HG02973 (cell line): ENCODE measurements around the gene S1PR5.
"Not testable (repeated sequence)": the region's sequence is repeated elsewhere in the genome, so short reads cannot be mapped to it uniquely, and the experiment has no call there.

Experiments
- ATAC-seq: cut with Tn5 transposase; IDR thresholded peaks from one replicate; pipeline ENCODE4 v1.9.1; 2021; ENCODE audit warnings: moderate library complexity; ENCODE audit not compliant: unreplicated experiment

Gene S1PR5

GRCh38 chr19:10517361-10517759, at the start of gene S1PR5:
Gene S1PR5, minus strand, starts transcription at chr19:10517447. Its CDS starts 2,436 bp downstream, at chr19:10515011.
- no peak for ATAC-seq

- ATAC-seq, result no peak
Measured at GRCh38 chr19:10566658-10567410, 49.6 kb upstream of the S1PR5 start.

GRCh38 chr19:10566408-10566657, 49.1 kb upstream of the S1PR5 start:
- ATAC-seq, result no peak

- ATAC-seq, result peak; percentile 36
Measured at GRCh38 chr19:10565567-10566407, 48.5 kb upstream of the S1PR5 start, which contains the start of gene KRI1. Gene KRI1, minus strand, starts transcription at chr19:10566010. Its CDS starts 11 bp downstream, at chr19:10565999.

GRCh38 chr19:10565028-10565566, 47.9 kb upstream of the S1PR5 start:
- ATAC-seq, result no peak

- no peak for ATAC-seq
Measured at GRCh38 chr19:10562609-10563008, 45.4 kb upstream of the S1PR5 start.

GRCh38 chr19:10560154-10560553, 42.9 kb upstream of the S1PR5 start:
- ATAC-seq, result no peak

GRCh38 chr19:10557603-10558197, 40.5 kb upstream of the S1PR5 start:
- no peak for ATAC-seq

- no peak for ATAC-seq
Measured at GRCh38 chr19:10555610-10555973, 38.3 kb upstream of the S1PR5 start.

- ATAC-seq, result no peak
Measured at GRCh38 chr19:10554760-10555609, 37.7 kb upstream of the S1PR5 start.

GRCh38 chr19:10553943-10554381, 36.7 kb upstream of the S1PR5 start:
- ATAC-seq, result peak; percentile 54

- ATAC-seq, result no peak
Measured at GRCh38 chr19:10553087-10553667, 35.9 kb upstream of the S1PR5 start.

GRCh38 chr19:10552510-10553053, 35.3 kb upstream of the S1PR5 start:
- ATAC-seq, result no peak

- ATAC-seq, result no peak
Measured at GRCh38 chr19:10551698-10552301, 34.6 kb upstream of the S1PR5 start.

GRCh38 chr19:10551006-10551405, 33.8 kb upstream of the S1PR5 start:
- ATAC-seq, result not testable (repeated sequence)

GRCh38 chr19:10550336-10550735, 33.1 kb upstream of the S1PR5 start:
- ATAC-seq, result no peak

GRCh38 chr19:10549733-10550132, 32.5 kb upstream of the S1PR5 start:
- no peak for ATAC-seq

GRCh38 chr19:10548746-10549276, 31.6 kb upstream of the S1PR5 start:
- no peak for ATAC-seq

- ATAC-seq, result no peak
Measured at GRCh38 chr19:10546817-10547216, 29.6 kb upstream of the S1PR5 start.
